Heart left ventricle (tissue), 13 donors: ENCODE measurements around the gene DNMT1.
"Not testable (repeated sequence)": the region's sequence is repeated elsewhere in the genome, so short reads cannot be mapped to it uniquely, and the experiment has no call there.

Source experiments
- CTCF ChIP-seq, 12 donors: fragments of 200-600 bp; sonication (generic) in 4 of 12; IDR thresholded peaks; one replicate each; pipeline versions ENCODE4 v1.5.0 to v1.8.0; 2018 to 2022; ENCODE audit warnings: antibody characterized with exemption in 12 of 12, mild to moderate bottlenecking in 5 of 12
- POLR2A ChIP-seq, 2 donors: fragments of 450-650 bp; IDR thresholded peaks; one replicate each; pipeline ENCODE4 v1.6.1; 2017; ENCODE audit warnings: antibody characterized with exemption in 2 of 2, mild to moderate bottlenecking in 2 of 2, moderate library complexity in 2 of 2
- donor health status: ischemic (EF 13 %, LVEDD 7.1; RV severe dilation, severe dysfunction).
- donor health status: DM: no; HTN: yes; CAD: no.
- donor health status: DM: no; HTN: no; CAD: no.
- donor health status: ischemic (EF 25% LVEDD 6.9; RV normal size, moderate dysfunction).
- donor health status: ischemic (EF 25% LVEDD 5.7; RV mildly dilated, moderate dysfunction).
- donor health status: ischemic (EF 35%, LVEDD 5.7; RV mildly dilated, moderate dysfunction).
- donor health status: nonischemic (EF 11% LVEDD 7.7; RV severe dilation, severe dysfunction).
- donor health status: DM: yes; HTN: yes; CAD: no.
- donor health status: PGD.
- donor health status: ischemic (EF 29% LVEDD 5.4; RV normal size, mild dysfunction).
- donor health status: nonischemic (EF 23%, LVEDD 6.1; RV moderate dilation, normal function).

DNA sequence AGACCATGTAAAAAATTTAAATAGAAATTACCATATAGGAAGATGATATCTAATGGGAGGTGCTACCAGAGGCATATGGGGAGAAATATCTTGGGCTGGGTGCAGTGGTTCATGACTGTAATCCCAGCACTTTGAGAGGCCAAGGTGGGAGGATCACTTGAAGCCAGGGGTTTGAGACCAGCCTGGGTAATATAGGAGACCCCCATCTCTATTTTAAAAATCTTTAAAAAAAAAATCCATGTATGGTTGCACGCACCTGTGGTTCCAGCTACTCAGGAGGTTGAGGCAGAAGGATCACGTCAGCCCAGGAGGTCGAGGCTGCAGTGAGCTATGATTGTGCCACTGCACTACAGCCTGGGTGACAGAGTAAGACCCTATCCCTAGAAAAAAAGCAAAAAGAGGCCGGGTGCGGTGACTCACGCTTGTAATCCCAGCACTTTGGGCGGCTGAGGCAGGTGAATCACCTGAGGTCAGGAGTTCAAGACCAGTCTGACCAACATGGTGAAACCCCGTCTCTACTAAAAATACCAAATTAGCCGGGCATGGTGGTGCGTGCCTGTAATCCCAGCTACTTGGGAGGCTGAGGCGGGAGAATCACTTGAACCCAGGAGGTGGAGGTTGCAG, 47.2 kb upstream of the DNMT1 start:
- TF ChIP-seq CTCF, POLR2A (IDR thresholded peaks at IDR 0.05): not testable (repeated sequence)
